Stimulated activated naive B cell treated with anti-CD40 and anti-IgM and Interleukin-4, amounts not matched to agents 10 μg/mL and 1 μg/mL and 100 μg/mL, for 72 hours (primary cell): Measurements from ENCODE around the gene C1orf198.

Experiments used
- ATAC-seq, 2 donors: fragments of 150-1000 bp; cut with Tn5 transposase; replicated peaks; 2 replicates each; pipeline ENCODE4 v1.10.0; 2021; ENCODE audit warnings: moderate library complexity in 1 of 2
- DNase-seq: peaks from one replicate; pipeline ENCODE4 v3.0.0; 2021
- H3K27ac Mint-ChIP-seq: one replicate; pipeline ENCODE4 v1.8.0; 2022; ENCODE audit warnings: mild to moderate bottlenecking, mixed read lengths
- H3K27me3 Mint-ChIP-seq, 2 donors: one replicate each; pipeline ENCODE4 v1.8.0; 2022; ENCODE audit warnings: mixed read lengths in 2 of 2
- H3K36me3 Mint-ChIP-seq, 2 donors: one replicate each; pipeline ENCODE4 v1.8.0; 2022; ENCODE audit warnings: mixed read lengths in 2 of 2, mild to moderate bottlenecking in 1 of 2
- H3K4me1 Mint-ChIP-seq, 2 donors: one replicate each; pipeline ENCODE4 v1.8.0; 2022; ENCODE audit warnings: mixed read lengths in 2 of 2, mild to moderate bottlenecking in 1 of 2
- H3K4me3 Mint-ChIP-seq, 2 donors: one replicate each; pipeline ENCODE4 v1.8.0; 2022; ENCODE audit warnings: mild to moderate bottlenecking in 2 of 2, mixed read lengths in 2 of 2, moderate library complexity in 1 of 2
- H3K9me3 Mint-ChIP-seq, 2 donors: one replicate each; pipeline ENCODE4 v1.8.0; 2022; ENCODE audit warnings: mixed read lengths in 2 of 2, mild to moderate bottlenecking in 1 of 2

C1orf198 gene

GRCh38 chr1:230876660-230877059 is 8.3 kb upstream of the C1orf198 start:
- Mint-ChIP-seq H3K36me3 (no peaks in the 10 kb centered on the region), H3K27ac (no peak overlapping the region), H3K9me3 (no peaks in the 10 kb centered on the region), H3K4me3 (no peak overlapping the region), H3K27me3 (peaks cover 65 to 74% of the 10 kb centered on the region in 2 donors), H3K4me1 (no peaks in the 10 kb centered on the region)
- DNase-seq (no peak), ATAC-seq (no peak)

GRCh38 chr1:230875370-230875769 is 7.0 kb upstream of the C1orf198 start:
- Mint-ChIP-seq H3K4me1 (no peaks in the 10 kb centered on the region), H3K27ac (no peak overlapping the region), H3K4me3 (no peak overlapping the region), H3K27me3 (peaks cover 64 to 70% of the 10 kb centered on the region in 2 donors), H3K36me3 (no peaks in the 10 kb centered on the region), H3K9me3 (no peaks in the 10 kb centered on the region)
- ATAC-seq (no peak), DNase-seq (no peak)

DNA sequence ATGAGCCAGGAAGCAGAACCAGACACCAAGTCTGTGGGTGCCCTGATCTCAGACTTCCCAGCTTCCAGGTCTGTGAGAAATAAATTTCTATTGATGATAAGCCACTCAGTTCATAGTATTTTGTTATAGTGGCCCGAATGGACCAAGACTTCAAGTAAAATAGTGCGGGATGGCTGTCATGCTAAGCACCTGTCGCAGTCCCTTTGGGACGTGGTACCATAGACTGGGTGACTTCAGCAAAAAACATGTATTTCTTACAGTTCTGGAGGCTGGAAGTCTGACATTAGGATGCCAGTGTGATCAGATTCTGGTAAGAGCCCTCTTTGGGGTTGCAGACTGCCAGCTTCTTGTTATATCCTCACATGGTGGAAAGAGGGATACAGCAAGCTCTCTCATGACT is 2.6 kb upstream of the C1orf198 start:
- Mint-ChIP-seq H3K9me3 (no peaks in the 10 kb centered on the region), H3K4me1 (peaks cover 11 to 15% of the 10 kb centered on the region in 2 donors), H3K27ac (no peak overlapping the region), H3K27me3 (peaks cover 54 to 60% of the 10 kb centered on the region in 2 donors), H3K36me3 (no peaks in the 10 kb centered on the region), H3K4me3 (no peak overlapping the region)
- no peak for ATAC-seq
- DNase-seq: no peak

DNA sequence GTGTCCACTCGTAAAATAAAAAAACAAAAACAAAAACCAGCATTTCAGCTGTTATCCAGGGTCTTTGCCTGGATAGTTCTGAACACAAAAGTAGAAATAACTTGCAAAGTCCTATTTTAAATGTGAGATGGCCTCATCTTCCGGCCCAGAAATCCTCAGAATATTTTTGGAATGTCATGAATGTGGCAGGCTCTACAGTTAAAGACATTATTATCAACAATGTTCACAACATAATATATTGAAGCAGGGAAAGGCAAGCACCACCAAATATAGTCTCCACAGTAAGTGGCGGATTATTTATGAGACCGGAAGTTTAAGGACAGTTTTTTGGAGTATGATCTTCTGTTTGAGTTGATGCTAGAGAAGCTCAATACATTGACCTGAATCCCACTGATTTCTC is 1.2 kb upstream of the C1orf198 start:
- peaks cover 11 to 15% of the 10 kb centered on the region in 2 donors for H3K4me1 Mint-ChIP-seq
- no peaks in the 10 kb centered on the region for H3K9me3 Mint-ChIP-seq
- DNase-seq: no peak
- no peak for ATAC-seq
- H3K27ac Mint-ChIP-seq: no peak overlapping the region
- H3K27me3 Mint-ChIP-seq: peaks cover 41 to 50% of the 10 kb centered on the region in 2 donors
- H3K4me3 Mint-ChIP-seq: peak overlapping the region; percentile 39 to 89
- no peaks in the 10 kb centered on the region for H3K36me3 Mint-ChIP-seq

DNA sequence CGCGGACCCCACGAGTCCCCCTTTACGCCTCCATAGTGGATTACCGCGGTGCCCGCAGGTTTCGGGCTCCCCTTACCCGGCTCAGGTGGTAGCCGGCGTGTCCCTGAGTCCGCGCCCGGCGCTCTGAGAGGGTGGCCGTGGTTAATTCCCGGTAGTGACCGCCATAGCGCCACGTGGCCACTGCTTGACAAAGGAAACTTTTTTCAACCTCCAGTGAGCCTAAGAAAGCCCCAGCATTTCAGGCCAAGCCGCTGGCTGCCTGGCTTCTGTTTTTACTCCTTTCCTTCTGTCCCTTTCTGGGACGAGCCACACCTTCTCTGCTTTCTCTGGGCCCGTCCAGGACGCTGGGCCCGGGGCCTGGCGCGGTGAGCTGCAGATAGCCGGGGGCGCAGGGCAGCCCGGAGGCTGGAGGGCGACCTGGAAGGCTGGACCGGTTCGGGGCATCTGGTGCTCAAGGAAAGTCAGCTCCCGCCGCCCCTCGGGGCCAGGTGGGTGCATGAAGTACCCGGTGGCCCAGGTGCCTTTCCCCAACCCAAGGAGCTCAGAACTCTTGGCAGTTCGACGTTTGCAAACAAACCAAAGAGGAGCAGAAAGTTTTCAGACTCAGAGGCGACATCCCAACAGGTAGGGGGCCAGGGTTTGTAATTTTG is 540 bp upstream of the C1orf198 start:
- Mint-ChIP-seq H3K27me3 (peaks cover 37 to 55% of the 10 kb centered on the region in 2 donors), H3K4me1 (peaks cover 11 to 15% of the 10 kb centered on the region in 2 donors), H3K4me3 (peak overlapping the region; percentile 89), H3K27ac (peak overlapping the region; percentile 94), H3K9me3 (no peaks in the 10 kb centered on the region), H3K36me3 (no peaks in the 10 kb centered on the region)
- ATAC-seq (peak; percentile 64 to 70), DNase-seq (peak; percentile 2)

GRCh38 chr1:230867101-230867902 is 1.0 kb downstream of the C1orf198 start:
- no peaks in the 10 kb centered on the region for H3K9me3 Mint-ChIP-seq
- peaks cover 16 to 21% of the 10 kb centered on the region in 2 donors for H3K4me1 Mint-ChIP-seq
- peak overlapping the region; percentile 81 to 89 for H3K4me3 Mint-ChIP-seq
- peak overlapping the region; percentile 75 for H3K27ac Mint-ChIP-seq
- DNase-seq (no peak), ATAC-seq (no peak)
- H3K27me3 Mint-ChIP-seq: peaks cover 37 to 53% of the 10 kb centered on the region in 2 donors
- peaks cover 0 to 2% of the 10 kb centered on the region in 2 donors for H3K36me3 Mint-ChIP-seq

- DNase-seq (no peak), ATAC-seq (no peak)
- Mint-ChIP-seq H3K4me1 (peaks cover 16 to 21% of the 10 kb centered on the region in 2 donors), H3K27ac (no peak overlapping the region), H3K27me3 (peaks cover 28 to 44% of the 10 kb centered on the region in 2 donors), H3K9me3 (no peaks in the 10 kb centered on the region), H3K36me3 (peaks cover 0 to 2% of the 10 kb centered on the region in 2 donors), H3K4me3 (no peak overlapping the region)
Observed at GRCh38 chr1:230866171-230867070, 1.9 kb downstream of the C1orf198 start.

DNA sequence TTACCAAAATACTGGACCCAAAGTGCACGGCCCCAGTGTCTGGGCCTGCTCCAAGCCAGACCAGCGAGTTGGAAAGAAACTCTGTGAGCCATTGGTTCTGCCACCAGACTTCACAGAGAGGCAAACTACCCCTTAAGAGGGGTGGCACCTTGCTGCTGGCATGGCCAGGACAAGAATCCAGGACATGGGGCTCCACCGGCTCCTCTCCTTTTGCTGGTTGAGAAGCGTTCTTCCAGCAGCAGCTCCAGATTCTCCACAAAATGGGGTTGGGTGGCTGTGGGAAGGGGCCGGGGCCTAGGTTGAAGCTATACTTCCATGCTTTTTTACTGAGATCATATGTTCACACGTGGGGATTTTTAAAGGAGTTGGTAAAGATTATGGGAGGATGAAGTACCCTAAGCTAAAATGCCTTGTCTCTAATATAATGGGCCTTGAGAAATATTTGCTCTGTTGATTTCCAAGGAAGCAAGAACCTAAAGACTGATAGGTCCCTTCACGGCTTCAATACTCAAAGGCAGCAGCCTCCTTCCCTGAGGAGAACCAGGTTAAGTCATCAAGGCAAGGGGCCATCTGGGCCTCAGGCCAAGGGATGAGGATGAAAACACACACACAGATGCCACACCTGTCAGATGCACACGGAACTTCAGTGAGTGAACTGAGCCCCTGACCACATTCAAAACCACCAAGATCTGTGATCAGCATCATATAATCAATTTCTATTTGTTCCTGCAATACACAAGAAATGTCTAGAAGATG is 3.1 kb downstream of the C1orf198 start:
- Mint-ChIP-seq H3K4me1 (peaks cover 16 to 21% of the 10 kb centered on the region in 2 donors), H3K27ac (no peak overlapping the region), H3K36me3 (peaks cover 0 to 2% of the 10 kb centered on the region in 2 donors), H3K27me3 (peaks cover 19 to 36% of the 10 kb centered on the region in 2 donors), H3K9me3 (no peaks in the 10 kb centered on the region), H3K4me3 (no peak overlapping the region)
- DNase-seq (no peak), ATAC-seq (no peak)

GRCh38 chr1:230864441-230864840 is 3.9 kb downstream of the C1orf198 start:
- H3K27me3 Mint-ChIP-seq: peaks cover 13 to 28% of the 10 kb centered on the region in 2 donors
- peaks cover 16 to 21% of the 10 kb centered on the region in 2 donors for H3K4me1 Mint-ChIP-seq
- no peak for DNase-seq
- no peak for ATAC-seq
- peaks cover 0 to 2% of the 10 kb centered on the region in 2 donors for H3K36me3 Mint-ChIP-seq
- no peaks in the 10 kb centered on the region for H3K9me3 Mint-ChIP-seq
- H3K4me3 Mint-ChIP-seq: no peak overlapping the region
- H3K27ac Mint-ChIP-seq: no peak overlapping the region

- Mint-ChIP-seq H3K27ac (peak overlapping the region; percentile 47), H3K27me3 (peaks cover 11 to 20% of the 10 kb centered on the region in 2 donors), H3K36me3 (peaks cover 0 to 2% of the 10 kb centered on the region in 2 donors), H3K4me1 (peaks cover 13 to 14% of the 10 kb centered on the region in 2 donors), H3K9me3 (no peaks in the 10 kb centered on the region), H3K4me3 (no peak overlapping the region)
- DNase-seq: no peak
- peak in 1 of 2 donors; percentile 17 for ATAC-seq
Observed at GRCh38 chr1:230863449-230863848, 4.9 kb downstream of the C1orf198 start.

DNA sequence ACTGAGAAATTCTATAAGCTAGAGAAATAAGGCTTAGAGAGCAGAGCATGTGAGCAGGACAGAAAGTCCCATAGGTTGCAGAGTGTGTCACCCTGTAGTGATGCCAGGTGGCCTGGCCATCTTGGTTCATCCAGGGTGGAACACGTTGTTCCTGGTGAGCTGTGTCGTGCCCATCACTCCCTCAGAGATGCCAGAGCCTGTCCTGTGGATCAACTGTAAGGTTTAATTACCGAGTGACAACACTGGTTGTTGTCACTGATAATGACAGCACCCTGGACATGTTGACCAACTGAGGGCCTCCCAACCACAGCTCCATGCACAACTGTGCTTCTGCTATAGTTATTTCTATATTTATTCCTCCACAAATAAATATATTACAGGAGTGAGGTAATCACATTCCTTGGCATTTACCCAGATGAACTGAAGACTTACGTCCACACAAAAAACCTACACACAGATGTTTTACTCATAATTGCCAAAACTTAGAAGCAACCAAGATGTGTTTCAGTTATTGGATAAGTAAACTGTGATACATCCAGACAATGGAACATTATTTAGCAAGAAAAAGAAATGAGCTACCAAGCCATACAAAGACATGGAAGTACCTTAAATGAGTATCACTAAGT is 6.2 kb downstream of the C1orf198 start:
- DNase-seq (no peak), ATAC-seq (no peak)
- peaks cover 4 to 18% of the 10 kb centered on the region in 2 donors for H3K27me3 Mint-ChIP-seq
- H3K27ac Mint-ChIP-seq: no peak overlapping the region
- no peak overlapping the region for H3K4me3 Mint-ChIP-seq
- peaks cover 0 to 2% of the 10 kb centered on the region in 2 donors for H3K36me3 Mint-ChIP-seq
- H3K4me1 Mint-ChIP-seq: peaks cover 8 to 12% of the 10 kb centered on the region in 2 donors
- no peaks in the 10 kb centered on the region for H3K9me3 Mint-ChIP-seq

DNA sequence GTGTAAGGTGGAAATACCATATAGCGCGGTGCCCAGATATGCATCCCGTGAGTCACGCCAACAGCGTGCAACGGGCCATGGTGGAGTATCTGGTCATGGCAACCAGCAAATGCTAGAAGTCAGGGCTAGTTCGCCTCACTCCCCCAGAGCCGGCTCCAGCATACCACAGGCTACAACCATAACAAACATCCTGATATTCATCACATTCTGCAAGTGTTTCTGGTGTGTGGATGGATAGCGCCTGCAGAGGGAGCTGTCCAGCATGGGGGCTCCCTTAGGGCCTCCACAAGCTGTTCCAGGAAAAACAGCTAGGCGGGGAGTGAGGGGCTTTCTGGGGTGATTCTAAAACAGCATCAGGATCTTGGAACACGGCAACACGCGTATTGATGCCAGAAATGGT is 6.8 kb downstream of the C1orf198 start:
- Mint-ChIP-seq H3K4me1 (peaks cover 4 to 6% of the 10 kb centered on the region in 2 donors), H3K27ac (no peak overlapping the region), H3K9me3 (no peaks in the 10 kb centered on the region), H3K36me3 (peaks cover 0 to 2% of the 10 kb centered on the region in 2 donors), H3K4me3 (no peak overlapping the region), H3K27me3 (peaks cover 0 to 12% of the 10 kb centered on the region in 2 donors)
- ATAC-seq: no peak
- DNase-seq: no peak
